ENCODE data around the gene THRA. TPM values are rescaled to one million over a fixed set of nuclear protein-coding genes. Genes with fewer than 3 reads are reported as not detected.

THRA gene
- total RNA-seq, 1 experiment from 2014 or later = 29.3 TPM

GRCh38 chr17:40091691-40092397, 29.1 kb downstream of the THRA start:
- CTCF ChIA-PET = interaction anchor here (0.6 to 1.0 kb wide), 4 partner anchors 21 to 112 kb away, joined by 3 to 5 read pairs (median 4); no protein-coding TSS in a partner anchor
- H3K4me3 ChIP-seq (ENCODE audit: low read depth, low read length) = no peak overlapping the region
- Mint-ChIP-seq H3K4me1 (ENCODE audit: low read depth, unreplicated experiment) (peaks cover 10% of the 10 kb centered on the region), H3K27me3 (ENCODE audit: insufficient read depth, unreplicated experiment) (no peaks in the 10 kb centered on the region), H3K4me3 (ENCODE audit: unreplicated experiment) (no peak overlapping the region), H3K9me3 (ENCODE audit: unreplicated experiment) (no peaks in the 10 kb centered on the region), H3K36me3 (ENCODE audit: insufficient read depth, unreplicated experiment) (peaks cover 41% of the 10 kb centered on the region), H3K27ac (ENCODE audit: unreplicated experiment) (peak overlapping the region; percentile 55)
- peaks cover 9% of the 10 kb centered on the region for H3K36me3 ChIP-seq (ENCODE audit: control insufficient read depth, insufficient read depth, low read length)
- no peak for TF ChIP-seq CTCF (IDR thresholded peaks at IDR 0.05; ENCODE audit: insufficient read depth in 1 of 2, low read depth in 1 of 2, low read length in 1 of 2, severe bottlenecking in 1 of 2, unreplicated experiment in 1 of 2)
- intact Hi-C loops (cut with micrococcal nuclease; ENCODE audit: unreplicated experiment) = no loop called here
- BruUV-seq (replicated peaks) = no TSS peak
- peaks cover 9% of the 10 kb centered on the region; the same call in 1 of the 2 replicates for H3K4me1 ChIP-seq
- DNase-seq = peak; percentile 38 to 59
- H3K9me3 ChIP-seq = no peaks in the 10 kb centered on the region
- no peaks in the 10 kb centered on the region for H3K27me3 ChIP-seq (replicated peaks; ENCODE audit: control insufficient read depth, insufficient read depth, low read length)
- POLR2A ChIA-PET = no interaction called here

- no peak for TF ChIP-seq CTCF (IDR thresholded peaks at IDR 0.05; ENCODE audit: insufficient read depth in 1 of 2, low read depth in 1 of 2, low read length in 1 of 2, severe bottlenecking in 1 of 2, unreplicated experiment in 1 of 2)
- BruUV-seq (replicated peaks) = no TSS peak
- POLR2A ChIA-PET = no interaction called here
- CTCF ChIA-PET = interaction anchor here (0.5 to 1.0 kb wide), 2 partner anchors 10 to 20 kb away, joined by 3 to 4 read pairs; no protein-coding TSS in a partner anchor
- Mint-ChIP-seq H3K36me3 (ENCODE audit: insufficient read depth, unreplicated experiment) (peaks cover 35% of the 10 kb centered on the region), H3K9me3 (ENCODE audit: unreplicated experiment) (no peaks in the 10 kb centered on the region), H3K27ac (ENCODE audit: unreplicated experiment) (no peak overlapping the region), H3K27me3 (ENCODE audit: insufficient read depth, unreplicated experiment) (no peaks in the 10 kb centered on the region), H3K4me1 (ENCODE audit: low read depth, unreplicated experiment) (peaks cover 12% of the 10 kb centered on the region), H3K4me3 (ENCODE audit: unreplicated experiment) (no peak overlapping the region)
- no peaks in the 10 kb centered on the region for H3K9me3 ChIP-seq
- intact Hi-C loops (cut with micrococcal nuclease; ENCODE audit: unreplicated experiment) = no loop called here
- peaks cover 10% of the 10 kb centered on the region; the same call in 1 of the 2 replicates for H3K4me1 ChIP-seq
- peaks cover 3% of the 10 kb centered on the region for H3K36me3 ChIP-seq (ENCODE audit: control insufficient read depth, insufficient read depth, low read length)
- DNase-seq = no peak
- H3K4me3 ChIP-seq (ENCODE audit: low read depth, low read length) = no peak overlapping the region
- no peaks in the 10 kb centered on the region for H3K27me3 ChIP-seq (replicated peaks; ENCODE audit: control insufficient read depth, insufficient read depth, low read length)
Measured at GRCh38 chr17:40092581-40092980, 29.8 kb downstream of the THRA start.

GRCh38 chr17:40093005-40093579, 30.3 kb downstream of the THRA start:
- no peaks in the 10 kb centered on the region for H3K9me3 Mint-ChIP-seq (ENCODE audit: unreplicated experiment)
- DNase-seq = no peak
- CTCF ChIA-PET = interaction anchor here (0.5 to 1.0 kb wide), 2 partner anchors 11 to 20 kb away, joined by 3 to 4 read pairs; no protein-coding TSS in a partner anchor
- no peak overlapping the region for H3K27ac Mint-ChIP-seq (ENCODE audit: unreplicated experiment)
- TF ChIP-seq CTCF (IDR thresholded peaks at IDR 0.05; ENCODE audit: insufficient read depth in 1 of 2, low read depth in 1 of 2, low read length in 1 of 2, severe bottlenecking in 1 of 2, unreplicated experiment in 1 of 2) = no peak
- H3K4me3 Mint-ChIP-seq (ENCODE audit: unreplicated experiment) = no peak overlapping the region
- H3K4me1 ChIP-seq = peaks cover 15% of the 10 kb centered on the region
- POLR2A ChIA-PET = no interaction called here
- intact Hi-C loops (cut with micrococcal nuclease; ENCODE audit: unreplicated experiment) = no loop called here
- no TSS peak for BruUV-seq (replicated peaks)
- no peaks in the 10 kb centered on the region for H3K9me3 ChIP-seq
- H3K36me3 ChIP-seq (ENCODE audit: control insufficient read depth, insufficient read depth, low read length) = peaks cover 3% of the 10 kb centered on the region; the same call in 1 of the 2 replicates
- no peaks in the 10 kb centered on the region for H3K27me3 ChIP-seq (replicated peaks; ENCODE audit: control insufficient read depth, insufficient read depth, low read length)
- peaks cover 33% of the 10 kb centered on the region for H3K36me3 Mint-ChIP-seq (ENCODE audit: insufficient read depth, unreplicated experiment)
- H3K4me1 Mint-ChIP-seq (ENCODE audit: low read depth, unreplicated experiment) = peaks cover 15% of the 10 kb centered on the region
- H3K27me3 Mint-ChIP-seq (ENCODE audit: insufficient read depth, unreplicated experiment) = no peaks in the 10 kb centered on the region
- H3K4me3 ChIP-seq (ENCODE audit: low read depth, low read length) = no peak overlapping the region

Measured in Caco-2 (cell line).